HG03097 (cell line): Measurements from ENCODE around the gene DUSP16.

Experiments used
- ATAC-seq: cut with Tn5 transposase; IDR thresholded peaks from one replicate; pipeline ENCODE4 v1.9.1; 2021; ENCODE audit not compliant: unreplicated experiment, low FRiP score

Gene DUSP16

GRCh38 chr12:12550277-12550676 lies 12.4 kb downstream of the DUSP16 start:
- no peak for ATAC-seq

DNA sequence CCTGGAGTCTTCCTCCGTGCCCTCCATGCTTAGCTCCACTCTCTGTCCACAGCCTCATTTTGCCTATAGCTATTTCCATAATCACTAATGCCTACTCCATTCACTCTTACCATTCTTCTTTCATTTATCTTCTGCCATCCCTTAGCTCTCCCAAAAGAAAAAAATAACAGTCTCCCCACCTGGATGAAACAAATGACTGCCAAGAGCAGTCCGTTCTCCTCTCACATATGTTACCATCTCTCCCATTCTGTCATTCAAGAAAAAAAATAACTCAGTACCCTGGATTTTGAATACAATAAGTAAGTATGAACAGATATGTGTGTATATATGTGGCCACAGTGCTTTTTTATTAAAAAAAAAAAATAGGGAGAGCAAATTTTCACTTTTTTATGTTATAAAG lies 13.2 kb downstream of the DUSP16 start:
- no peak for ATAC-seq

DNA sequence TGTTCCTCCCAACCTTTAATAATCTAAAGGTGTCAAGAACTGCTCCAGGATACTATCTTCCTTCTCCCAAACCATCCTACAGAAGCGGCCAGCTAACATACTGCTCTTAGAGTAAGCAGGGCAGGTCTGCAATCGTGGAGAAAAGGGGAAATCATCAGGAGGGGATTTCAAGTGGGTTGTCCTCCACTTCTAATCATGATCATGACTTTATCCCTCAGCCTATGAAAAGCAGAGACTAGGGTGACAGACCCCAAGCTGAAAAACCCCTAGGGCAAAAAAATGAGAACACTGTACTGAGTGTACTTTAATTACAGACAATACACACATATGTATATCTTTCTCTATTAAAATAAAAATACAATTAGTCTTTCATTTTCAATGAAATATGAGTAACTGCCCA lies 13.9 kb downstream of the DUSP16 start:
- no peak for ATAC-seq

DNA sequence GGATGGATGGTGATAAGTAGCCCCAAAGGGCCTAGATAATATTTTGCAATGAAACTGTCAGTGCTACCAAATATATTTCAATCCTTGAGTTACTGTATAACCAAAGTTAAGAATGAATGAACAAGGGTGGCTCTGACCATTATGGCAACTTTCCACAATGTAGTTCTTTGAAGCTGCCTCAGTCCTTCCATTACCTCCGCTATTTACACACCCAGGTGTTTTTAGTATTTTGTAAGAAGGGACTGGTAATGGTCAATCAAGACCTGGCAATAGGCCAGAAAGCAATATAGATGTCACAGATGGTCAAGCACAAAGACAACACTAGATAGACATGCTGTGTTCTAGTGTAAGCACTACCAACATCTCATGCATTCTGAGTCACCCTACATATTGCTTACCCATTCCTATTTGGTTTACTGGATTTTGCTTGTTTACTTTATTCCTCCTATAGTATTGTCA lies 16.3 kb downstream of the DUSP16 start:
- ATAC-seq = no peak

GRCh38 chr12:12543959-12544358 lies 18.7 kb downstream of the DUSP16 start:
- no peak for ATAC-seq

- ATAC-seq = no peak
Observed at GRCh38 chr12:12542964-12543363, 19.7 kb downstream of the DUSP16 start.

DNA sequence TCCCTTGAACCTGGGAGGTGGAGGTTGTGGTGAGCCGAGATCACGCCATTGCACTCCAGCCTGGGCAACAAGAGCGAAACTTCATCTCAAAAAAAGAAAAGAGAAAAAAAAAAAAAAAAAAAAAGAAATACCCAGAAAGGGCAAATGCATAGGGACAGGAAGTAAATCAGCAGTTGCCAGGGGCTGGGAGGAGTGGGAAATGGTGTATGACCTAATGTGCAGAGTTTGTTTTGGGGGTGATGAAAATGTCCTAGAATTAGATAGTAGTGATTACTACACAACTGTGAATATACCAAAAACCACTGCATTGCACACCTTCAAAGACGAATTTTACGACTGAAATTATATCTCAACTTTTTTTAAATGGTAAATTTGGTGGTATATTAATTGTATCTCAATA lies 20.4 kb downstream of the DUSP16 start:
- ATAC-seq = no peak

DNA sequence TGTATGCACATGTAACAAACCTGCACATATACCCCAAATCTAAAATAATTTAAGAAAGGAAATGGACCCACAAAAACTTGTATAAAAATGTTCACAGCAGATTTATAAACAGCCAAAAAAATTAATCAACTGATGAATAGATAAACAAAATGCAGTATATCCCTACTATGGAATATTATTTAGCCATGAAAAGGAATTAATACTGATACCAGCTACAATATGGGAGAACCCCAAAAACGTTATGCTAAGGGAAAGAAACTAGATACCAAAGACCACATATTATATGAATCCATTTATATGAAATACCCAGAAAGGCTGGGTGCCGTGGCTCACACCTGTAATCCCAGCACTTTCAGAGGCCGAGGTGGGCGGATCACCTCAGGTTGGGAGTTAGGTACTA lies 20.9 kb downstream of the DUSP16 start:
- no peak for ATAC-seq

DNA sequence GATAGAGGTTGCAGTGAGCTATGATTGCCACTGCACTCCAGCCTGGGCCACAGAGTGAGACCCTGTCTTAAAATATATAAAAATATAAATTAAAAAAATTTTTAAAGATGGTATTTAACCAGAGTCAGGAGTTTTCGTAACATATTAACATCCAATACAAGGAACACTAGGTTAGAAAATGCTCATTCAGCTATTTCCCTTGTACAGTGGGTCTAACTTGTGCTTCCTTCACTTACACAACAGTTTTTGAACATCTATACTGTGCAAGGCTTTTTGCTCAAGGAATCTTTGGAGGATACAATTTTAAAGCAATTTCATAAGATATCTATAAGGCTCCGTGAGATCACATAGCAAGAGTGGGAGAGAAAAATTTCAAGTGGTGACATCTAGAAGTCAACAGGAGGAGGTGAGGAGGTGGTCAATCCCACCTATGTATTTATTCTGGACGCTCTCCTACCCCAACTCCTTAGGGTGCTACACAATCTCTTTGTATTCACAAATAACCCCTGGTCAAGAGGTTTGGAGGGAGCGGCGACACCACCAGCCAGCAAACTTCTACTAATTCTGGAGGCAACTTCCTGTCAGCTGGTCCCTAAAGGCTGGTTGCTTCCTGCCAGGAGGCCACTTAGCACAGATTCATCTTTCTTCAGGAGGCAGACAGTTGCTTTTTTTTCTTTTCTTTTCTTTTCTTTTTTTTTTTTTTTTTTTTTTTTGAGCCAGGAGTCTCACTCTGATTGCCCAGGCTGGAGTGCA lies 22.2 kb downstream of the DUSP16 start:
- ATAC-seq = no peak

- no peak for ATAC-seq
Observed at GRCh38 chr12:12539028-12539810, 23.4 kb downstream of the DUSP16 start.

DNA sequence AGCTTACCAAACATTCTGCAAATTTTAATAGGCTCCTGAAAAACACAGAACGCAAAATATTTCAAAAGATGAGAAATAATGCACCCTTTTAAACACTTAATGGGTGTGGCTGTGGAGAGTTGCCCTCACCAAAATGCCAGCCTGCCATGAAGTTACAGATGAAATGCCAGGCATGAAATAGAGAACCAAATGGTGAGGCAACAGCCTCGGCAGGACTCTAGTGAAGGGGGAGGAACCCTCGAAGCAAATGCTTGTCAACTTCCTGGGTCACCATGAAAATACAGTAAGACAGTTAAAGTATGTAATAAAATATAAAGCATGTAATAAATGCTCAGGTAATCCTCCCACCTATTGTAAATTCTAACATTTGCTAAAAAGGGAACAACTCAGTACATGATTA lies 24.1 kb downstream of the DUSP16 start:
- ATAC-seq = no peak

- no peak for ATAC-seq
Observed at GRCh38 chr12:12537421-12537820, 25.2 kb downstream of the DUSP16 start.

DNA sequence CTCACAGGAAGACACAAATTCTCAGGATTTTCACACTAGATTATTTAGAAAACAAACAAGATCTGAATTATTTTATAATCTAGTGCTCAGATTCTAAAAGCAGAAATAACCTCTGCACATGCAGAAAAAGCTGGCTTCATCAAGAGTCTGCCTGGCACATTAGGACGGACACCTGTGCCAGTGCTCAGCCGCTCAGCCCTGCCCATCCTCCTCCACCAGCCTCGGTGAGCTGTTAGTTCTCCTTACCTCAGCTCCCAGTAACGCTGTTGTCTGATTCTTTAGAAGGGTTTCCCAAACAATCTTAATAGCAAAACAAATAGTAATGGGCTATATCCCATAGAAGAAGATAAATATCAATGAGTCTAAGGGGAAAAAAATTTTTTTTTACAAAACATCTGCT lies 27.7 kb downstream of the DUSP16 start:
- ATAC-seq = no peak

DNA sequence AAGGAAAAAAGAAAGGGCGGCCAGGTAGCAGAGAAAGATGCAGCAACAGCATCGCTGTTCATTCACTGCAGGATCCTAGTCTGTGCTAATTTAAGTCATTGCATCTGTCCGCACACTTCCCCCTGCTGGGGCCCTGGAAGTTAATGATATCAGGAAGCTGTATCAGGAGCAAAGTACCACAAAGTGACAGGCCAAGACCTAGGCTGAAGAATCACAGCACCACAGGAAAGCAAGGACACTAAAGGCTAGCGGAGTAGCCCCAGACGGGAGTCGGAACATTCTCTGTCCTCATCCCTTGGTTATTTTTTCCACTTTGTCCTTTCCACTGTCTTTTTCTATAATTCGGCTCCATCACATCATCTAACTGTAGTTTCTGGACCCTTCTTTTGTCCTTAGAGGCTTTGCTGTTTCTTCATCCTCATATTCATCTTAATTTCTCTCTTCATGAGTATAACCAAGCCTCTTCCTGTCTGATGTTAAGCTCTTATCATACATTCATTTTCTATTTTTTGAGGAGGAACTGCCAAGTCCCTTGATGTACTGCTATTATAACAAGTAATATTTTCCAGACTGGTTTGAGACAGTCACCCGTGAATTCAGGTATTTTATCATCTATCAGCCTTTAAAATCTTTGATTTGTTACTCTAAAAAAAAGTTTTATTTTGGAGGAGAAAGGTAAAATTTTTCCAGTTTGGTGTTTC lies 28.3 kb downstream of the DUSP16 start:
- ATAC-seq = no peak

DNA sequence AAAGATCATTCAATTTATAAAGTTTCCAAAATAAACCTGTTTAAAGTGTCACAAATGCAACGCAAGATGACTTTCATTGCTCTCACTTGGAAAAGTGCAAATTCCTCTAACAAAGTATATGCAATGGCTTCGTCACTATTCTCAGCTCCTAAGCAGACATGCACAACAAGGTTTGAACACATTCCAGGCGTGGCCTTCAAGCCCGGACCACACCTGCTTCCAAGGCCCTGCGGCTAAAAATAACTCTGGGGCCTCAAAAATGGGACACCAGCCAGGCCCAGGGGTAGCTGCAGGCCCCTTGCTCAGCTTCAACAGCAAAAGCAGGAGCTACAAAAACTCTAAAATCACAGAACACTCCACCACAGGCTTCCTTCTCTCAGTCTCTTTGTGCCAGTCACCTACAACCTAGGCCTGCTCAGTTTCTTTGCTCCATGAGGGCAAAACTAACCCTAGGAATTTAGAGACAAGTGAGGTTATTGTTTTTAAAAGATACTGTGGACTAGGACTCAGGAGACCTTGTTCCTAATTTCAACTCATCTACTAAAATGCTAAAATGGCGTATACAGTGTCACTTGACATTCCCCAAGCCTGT lies 29.3 kb downstream of the DUSP16 start:
- ATAC-seq = no peak

DNA sequence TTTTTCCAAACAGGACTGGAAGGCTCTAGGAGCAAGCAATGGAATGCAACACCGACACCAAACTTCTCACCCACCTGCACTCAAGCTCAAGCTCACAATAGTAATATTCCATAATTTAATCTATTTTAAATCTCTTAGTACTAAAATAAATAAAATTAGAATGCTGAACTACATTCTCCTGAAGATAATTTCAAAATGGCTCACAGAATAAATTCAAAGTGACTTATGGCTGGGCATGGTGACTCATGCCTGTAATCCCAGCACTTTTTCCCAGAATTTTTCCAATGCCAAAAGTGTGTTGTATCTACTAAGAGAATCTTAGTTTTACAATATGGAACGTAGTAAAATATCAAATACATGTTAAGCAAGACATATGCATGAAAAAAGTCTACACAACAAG lies 31.5 kb downstream of the DUSP16 start:
- ATAC-seq = no peak

GRCh38 chr12:12529783-12530421 lies 32.8 kb downstream of the DUSP16 start:
- no peak for ATAC-seq

DNA sequence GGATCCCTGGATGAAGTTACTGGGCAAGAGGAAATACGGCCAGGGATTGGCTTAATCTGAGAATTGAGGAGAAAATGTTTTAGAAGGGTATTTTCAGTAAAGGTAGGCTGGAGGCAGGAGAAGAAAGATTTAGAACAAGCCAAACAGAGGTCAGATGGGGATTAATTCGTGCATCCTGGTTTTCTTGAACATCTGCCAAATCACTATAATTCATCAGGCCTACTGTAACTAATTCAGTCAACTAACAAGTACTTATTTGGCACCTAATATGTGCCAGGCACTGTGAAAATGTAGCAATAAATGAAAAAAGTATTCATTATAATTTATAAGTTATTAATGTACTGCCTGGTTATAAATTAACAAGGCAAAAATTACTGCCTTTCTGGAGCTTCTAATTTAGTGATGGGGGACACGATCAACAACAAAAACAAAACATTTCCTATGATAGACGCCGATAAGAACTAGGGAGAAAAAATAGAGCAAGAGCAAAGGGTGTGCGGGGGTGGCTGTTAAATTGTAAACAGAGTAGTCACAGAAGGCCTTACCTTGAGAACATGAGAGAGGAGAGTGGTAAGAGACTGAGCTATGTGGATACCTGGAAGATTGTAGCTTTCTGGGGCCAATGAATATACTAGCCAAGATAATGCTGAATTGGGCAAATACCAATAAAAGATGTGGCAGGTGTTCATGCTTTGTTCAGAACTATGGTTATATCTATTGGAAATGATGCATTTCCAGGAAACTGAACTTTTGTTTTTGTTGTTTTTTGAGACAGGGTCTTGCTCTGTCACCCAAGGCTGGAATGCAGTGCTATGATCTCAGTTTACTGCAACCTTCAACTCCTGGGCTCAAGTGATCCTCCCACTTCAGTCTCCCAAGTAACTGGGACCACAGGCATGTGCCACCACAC lies 34.0 kb downstream of the DUSP16 start:
- no peak for ATAC-seq

DNA sequence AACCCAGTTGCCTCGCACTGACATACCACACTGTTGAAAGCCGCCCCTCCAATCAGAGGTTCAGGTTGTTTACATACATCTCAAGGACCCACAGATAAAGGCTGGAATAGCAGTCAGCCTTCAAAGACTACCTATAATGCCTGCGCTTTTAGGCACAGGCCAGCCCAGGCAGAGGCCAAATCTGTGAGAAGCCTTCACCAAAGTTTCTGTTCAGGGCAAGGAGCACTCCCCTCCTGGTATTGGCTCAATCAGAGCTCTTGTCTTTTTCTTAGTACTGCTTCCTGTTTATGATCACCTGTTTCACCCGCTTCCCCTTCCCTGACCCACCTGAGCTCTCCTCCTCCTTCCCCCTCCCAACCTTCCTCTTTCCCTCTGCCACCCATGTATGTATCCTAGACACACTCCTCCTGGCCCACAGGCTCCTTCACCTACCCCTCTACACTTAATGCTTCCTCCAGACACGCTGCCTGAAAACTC lies 34.8 kb downstream of the DUSP16 start:
- no peak for ATAC-seq
